GM15510 (cell line): Measurements from ENCODE around the gene FBXO42.

Experiments
- POLR2A ChIP-seq: IDR thresholded peaks from 3 replicates; pipeline ENCODE4 v1.6.1; 2011; ENCODE audit warnings: borderline replicate concordance; ENCODE audit not compliant: insufficient read length; ENCODE audit errors: extremely low read depth

Gene FBXO42

DNA sequence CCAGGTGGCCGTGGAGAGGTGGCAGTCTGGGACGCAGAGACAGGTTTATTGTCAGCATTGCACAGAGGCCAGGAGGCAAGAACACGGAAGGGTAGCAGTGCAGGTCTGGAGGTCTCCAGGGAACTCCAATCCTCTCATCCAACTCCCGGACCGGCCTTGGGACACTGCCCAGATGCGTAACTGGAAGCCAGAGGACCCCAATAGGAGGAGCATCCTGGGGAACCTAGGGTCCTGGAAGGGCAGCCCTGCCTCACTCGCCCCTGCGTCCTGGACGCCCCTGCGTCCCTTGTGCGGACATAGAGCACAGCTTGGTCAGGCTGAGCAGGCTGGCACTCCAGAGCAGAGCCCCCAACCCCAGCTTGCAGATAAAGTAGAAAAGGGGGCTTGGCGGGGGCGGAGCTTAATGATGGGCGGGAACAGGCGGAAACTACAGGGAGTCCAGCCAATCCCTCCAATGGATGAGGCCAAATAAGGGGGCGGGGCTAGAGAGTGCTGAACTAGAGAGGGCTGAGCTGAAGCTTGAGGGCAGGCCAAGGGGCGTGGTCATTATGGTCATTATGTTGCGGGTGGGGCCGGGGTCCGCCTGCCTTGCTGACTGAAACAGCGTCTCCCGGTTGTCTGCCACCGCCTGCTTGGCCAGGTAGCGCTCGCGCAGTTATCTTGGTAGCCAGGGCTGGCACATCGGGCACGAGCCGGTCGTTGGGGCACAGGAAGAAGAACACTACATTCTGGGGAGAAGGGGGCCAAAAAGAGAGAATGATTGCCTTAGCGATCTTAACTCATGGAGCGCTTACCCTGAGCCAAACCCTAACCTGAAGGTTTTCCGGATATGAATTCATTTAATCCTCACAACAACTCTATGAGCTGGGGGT is 136.2 kb downstream of the FBXO42 start:
- TF ChIP-seq POLR2A: no peak

DNA sequence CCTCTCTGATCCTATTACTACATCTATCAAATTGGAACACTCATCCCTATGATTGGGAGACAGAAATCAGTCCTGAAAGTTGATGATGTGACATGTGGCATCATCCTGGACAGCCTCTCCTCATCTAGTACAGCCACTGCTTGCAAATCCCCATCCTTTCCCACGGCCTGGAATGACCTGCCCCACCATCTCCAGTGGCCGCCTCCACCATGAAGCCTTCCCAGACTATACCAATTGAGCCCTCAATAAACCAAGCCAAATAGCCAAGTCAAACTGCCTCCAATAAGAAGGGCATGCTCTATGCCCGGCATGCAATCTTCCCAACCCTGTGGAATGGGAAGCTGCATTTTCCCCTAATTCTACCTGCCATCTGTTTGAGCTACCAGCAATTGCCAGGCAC is 139.3 kb downstream of the FBXO42 start:
- no peak for TF ChIP-seq POLR2A

DNA sequence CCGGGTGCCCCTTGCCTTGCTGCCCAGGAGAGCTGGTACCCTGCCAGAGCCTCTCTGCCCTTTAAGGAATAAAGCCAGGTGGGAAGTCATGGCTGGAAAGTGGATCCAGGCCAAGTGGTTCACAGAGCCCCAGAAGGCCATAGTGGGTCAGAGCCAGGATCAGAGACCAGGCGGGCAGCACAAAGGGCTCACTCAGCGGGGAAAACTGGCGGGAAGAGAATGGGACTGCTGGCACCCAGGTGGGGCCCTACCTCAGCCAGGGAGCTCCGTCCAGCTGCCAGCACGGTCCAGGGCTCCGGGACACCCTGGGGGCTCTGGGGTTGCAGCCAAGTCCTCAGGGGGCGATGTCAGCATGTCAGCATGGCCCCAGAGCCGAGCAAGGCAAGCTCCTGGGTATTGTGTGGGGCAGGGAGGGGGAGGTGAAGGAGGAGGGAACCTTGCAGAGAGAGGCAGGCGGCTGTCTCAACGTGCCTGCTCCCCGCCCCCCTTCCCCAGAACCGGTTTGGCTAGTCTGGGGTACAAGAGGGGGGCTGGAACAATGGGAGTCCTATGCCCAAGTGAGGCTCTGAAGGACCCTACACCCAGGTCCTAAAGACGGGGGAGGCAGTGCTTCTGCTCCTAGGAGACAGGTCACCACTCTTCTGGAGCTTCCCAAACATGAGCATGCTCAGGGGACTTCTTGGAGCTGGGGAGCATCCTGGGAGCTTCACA is 139.9 kb downstream of the FBXO42 start, which contains the start of gene ARHGEF19:
TSS of gene ARHGEF19 (minus strand) at position 402 of the 711 bp plus-strand sequence. CDS start 3,598 bp downstream, outside the sequence.
- TF ChIP-seq POLR2A: no peak

DNA sequence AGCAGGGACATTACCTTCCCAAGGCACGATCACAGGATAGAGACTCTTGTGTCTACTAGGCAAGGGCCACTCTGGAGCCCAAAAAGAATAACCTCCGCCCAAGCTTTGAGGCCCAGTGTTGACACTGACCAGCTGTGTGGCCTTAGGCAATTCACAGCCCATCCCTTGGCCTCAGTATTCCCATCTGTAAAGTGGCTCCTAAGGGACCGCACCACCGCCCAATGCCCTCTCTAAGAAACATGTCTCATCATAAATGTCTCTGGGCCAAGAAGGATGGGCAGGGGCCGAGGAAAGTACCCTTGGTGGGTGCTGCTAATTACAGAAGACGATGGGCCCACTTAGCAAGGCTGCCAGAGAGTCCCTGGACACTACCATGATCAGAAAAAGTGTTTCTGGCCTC is 140.5 kb downstream of the FBXO42 start:
- TF ChIP-seq POLR2A: no peak

DNA sequence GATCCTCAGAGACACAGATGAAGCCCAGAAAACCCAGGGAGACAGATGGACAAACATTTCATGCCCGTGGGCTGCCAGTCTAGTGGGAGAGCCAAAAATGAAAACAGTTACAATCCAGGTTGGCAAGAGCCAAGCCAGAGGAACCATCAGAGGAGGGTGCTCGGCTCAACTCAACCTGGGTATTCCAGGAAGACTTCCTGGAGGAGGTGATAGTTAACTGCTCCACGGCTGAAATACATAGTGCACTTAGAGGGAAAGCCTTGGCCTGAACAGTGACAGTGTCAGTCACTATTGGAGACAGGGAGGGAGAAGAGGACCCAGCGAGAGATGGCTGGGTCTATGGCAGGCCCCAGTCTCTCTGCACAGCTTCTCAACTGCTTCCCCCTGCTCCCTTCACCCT is 141.7 kb downstream of the FBXO42 start:
- TF ChIP-seq POLR2A: no peak

DNA sequence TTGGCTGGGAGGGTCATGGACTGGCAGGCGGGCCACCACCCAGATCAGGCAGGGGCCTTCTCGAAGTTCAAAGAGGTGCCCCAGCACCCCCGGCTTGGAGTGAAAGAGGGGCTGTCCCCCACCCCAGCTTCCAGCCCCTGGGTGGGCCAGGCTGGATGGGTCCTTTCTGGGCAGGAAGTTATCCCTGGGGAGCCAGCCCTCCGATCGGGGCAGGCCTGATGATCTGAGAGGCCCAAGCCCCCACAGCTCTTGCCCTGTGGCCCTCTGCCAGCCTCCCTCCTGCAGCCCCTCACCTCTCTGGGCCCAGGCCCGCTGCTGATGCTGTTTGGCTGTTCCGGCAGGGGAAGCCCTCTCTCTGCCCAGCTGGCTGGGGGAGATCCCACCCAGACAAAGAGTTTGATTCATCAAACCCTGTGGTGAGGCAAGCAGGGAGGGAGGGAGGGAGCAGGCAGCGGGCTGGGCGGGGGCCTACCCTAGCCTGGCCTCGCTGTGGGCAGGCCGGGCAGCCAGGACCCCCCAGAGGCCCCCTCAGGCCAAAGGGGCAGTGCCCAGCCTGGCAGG is 142.4 kb downstream of the FBXO42 start:
- no peak for TF ChIP-seq POLR2A

DNA sequence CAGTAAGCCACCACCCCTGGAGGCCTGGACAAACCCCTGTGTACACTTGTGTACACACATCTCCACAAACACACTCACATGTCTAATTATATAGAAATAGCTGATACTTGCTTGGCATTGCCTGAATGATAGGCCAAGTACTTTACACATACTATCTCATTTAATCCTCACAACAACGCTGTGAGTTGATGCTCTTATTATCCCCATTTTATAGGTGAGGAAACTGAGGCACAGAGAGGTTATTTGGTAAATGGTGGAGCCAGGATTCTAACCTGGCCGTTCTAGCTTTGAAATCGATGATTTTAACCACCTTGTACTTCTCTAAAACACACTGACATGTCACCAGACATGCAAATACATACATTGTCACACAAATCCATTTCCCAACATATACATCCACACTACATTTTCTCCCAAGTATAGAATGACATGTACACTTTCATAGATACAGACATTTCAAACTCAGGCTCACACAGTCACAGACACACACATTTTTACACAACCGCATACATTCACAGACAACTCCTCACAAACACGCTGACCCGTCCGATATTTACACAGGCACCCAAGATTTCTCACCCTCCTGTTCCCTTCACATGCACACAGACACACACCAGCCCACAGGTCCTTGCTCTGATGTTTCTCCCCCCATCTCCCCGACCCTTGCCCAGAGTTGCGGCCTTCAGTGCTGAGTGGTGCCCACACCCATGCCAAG is 143.0 kb downstream of the FBXO42 start:
- TF ChIP-seq POLR2A: no peak

DNA sequence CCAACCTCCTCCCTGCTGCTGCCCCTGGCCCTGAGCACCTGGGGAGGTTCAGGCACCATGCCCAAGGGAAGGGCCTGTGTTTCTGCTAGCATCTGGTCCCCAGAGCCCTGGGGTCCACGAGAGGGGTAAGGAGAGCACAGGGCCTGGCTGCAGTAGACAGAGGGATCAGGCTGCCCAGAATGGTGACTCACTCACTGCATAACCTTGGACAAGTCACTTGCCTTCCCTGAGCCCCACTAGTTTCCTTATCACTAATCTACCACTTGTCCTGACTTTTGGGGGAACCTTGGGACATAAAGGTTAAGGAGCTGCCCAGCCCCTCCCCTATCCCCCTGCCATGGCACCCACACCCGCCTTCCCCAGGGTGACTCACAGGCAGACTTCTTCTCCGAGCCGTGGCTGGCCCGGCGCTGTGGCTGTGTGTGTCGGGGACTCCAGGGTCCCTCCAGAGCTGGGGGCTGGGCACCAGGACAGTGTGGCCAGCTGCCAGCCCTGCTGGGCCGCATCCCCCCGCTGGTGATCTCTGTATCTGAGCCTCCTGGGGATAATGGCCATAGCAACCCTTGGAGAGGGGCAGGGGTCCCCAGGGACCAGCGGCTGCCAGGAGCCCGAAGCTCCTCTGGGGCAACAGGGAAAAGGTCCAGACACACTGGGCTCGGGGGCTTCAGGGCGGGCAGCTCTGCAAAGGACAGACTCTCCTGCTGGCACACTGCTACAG is 143.9 kb downstream of the FBXO42 start:
- TF ChIP-seq POLR2A: no peak

DNA sequence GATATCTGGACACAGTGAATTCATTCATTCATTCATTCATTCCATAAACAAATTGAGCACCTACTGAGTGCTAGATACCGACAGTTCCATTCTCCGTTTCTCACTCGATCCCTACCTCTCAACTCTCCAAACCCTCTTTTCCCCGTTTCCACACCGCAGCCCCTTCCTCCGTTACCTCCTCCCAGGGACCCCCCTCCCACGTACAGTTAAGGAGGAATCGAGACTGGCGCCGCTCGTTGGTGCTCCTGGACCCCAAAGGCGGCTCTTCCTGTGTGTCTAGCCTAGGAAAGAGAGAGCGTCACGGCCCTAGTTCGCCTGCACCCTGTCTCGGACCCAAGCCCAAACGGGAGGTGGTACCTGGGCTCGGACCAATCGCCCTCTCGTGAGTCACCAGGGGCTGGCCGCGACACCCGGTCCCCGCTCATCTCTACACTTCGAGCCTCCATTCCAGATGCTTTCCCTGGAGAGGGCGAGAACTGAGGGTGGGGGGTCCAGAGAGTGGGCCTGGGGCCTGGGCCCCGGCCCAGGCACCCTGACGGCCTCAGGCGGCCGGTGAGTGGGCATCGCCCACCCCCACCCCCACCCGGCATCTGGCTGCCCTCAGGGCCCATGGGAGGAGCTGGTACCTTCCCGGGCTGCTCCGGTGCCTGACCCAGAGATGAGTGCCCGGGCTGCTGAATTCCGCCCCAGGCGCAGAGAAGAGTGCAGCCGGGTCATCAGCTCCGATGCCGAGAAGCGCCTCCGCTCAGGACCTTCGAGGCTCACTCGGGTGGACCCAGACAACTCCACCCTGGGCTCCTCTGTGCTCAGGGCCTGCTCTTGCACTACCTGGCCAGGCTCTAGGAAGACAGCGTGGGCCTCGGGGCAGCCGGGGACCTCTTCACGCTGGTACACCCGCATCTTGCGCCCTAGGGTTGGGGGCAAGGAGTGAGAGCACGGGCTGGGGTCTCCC is 144.7 kb downstream of the FBXO42 start:
- no peak for TF ChIP-seq POLR2A

DNA sequence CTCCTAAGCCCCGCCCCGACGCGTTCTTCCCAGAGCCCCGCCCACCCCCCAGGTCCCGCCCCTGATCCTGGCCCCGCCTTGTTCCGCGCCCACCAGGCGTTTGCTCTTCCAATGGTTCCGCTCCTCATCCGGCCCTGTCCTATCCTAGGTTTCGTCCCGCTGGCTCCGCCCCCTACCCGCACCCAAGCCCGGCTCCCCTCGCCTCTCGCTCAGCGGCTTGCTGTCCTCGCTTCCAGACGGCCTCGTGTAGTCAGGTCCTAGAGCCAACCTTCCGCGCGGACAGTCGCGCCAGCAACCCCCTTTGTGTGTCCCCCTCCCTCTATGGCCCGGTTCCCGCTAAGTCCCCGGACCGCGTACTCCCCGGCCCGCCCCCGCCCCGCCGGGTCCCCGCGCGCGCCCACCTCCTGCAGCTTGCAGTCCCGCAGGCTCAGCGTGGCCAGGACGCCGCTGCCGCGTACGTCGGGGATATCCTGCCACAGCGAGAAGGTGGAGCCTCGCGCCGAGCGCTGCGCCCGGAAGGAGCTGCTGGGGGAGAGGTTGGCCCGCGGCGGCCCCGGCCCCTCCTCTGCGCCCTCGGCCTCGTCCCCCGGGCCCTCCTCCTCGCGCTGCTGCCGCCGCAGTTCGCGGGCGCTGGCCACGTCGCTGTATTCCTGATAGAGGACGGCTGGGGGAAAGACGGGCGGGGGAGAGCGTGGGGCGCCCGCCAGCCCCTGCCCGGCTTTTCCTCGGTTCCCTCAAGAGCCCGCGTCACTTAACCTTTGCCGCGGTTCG is 145.5 kb downstream of the FBXO42 start:
- TF ChIP-seq POLR2A: peak; percentile 55

DNA sequence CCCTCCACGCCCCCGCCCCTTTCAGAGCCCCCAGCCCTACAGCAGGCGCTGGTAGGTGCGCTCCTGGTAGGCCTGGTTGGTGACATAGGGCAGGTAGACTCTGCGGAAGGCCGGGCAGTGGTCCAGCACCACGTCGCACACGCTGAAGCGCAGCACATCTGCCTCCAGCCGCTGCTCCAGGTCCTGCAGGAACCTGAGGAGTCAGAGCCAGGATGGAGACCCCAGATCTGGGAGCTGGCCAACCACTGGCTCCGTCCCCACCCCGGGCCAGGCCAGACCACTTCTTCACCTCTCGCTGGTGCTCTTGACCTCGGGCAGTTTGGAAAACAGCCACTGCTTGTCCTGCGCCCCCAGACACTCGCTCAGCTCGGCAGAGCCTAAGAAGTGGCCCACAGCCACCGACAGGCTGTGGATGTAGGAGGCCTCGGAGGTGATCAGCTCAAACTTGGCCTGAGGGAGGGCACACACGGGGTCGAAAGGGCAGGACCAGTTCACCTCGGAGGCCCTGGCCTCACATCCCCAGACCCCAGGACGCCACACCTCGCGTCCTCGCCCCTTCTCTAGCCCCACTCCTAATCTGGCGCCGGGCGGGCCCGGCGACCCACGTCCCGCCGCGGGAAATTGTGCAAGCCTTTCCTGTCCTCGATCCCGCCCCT is 146.3 kb downstream of the FBXO42 start:
- no peak for TF ChIP-seq POLR2A

DNA sequence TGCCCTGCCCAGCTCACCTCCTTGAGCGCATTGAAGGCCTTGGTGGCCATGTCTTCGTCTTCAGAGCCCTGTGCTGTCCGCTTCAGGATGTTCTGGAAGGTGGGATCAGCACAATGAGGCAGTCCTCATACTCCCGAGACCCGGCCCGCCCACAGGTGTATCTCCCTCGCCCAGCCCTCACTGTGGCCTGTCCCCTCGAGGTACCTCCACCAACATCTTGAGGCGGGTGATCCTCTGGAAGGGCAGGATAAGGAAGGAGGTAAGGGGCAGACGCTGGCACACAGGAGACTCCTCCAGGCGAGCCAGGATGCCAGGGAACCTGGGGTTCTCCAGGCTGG is 147.0 kb downstream of the FBXO42 start:
- TF ChIP-seq POLR2A: no peak
